GM18861 (cell line): ENCODE results near the gene SMAD7.
A peak's percentile ranks its signal among the peaks of the same experiment; 100 is the strongest.

Experiments
- ATAC-seq: cut with Tn5 transposase; IDR thresholded peaks from one replicate; pipeline ENCODE4 v1.9.1; 2021; ENCODE audit not compliant: unreplicated experiment

Gene SMAD7

GRCh38 chr18:48946329-48946835 lies 4.4 kb downstream of the SMAD7 start:
- no peak for ATAC-seq

DNA sequence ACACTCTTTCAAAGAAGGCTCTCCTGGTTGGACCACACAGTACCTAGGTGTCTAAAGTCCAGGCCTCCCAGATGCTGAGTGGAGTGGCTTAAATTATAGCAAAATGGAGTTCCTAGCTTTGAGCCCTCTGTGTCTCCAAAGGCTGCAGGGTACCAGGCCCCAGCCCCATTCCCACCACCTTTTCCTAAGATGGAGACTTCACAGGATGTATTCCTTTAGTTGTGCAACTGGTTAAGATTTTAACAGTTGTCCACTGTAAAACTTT lies 4.9 kb downstream of the SMAD7 start:
- ATAC-seq = no peak

DNA sequence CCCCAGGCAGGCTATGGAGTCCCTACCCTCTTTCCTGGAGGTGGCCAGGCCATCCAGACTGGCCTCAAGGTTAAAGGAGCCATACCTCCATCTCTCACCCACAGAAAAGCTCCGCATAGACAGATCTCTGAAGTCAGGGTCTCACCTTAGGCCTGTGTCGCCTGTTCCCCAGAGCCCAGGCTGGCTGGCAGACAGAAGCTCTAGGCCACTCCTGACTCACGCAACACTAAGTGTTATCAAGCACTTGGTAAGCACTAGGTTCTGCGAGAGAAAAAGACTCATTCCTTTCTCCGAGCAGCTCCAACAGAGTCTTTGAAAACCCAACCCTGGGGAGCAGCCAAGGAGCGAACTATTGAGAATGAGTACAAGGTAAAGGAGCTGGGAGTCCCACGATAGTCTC lies 6.1 kb downstream of the SMAD7 start:
- ATAC-seq = no peak

DNA sequence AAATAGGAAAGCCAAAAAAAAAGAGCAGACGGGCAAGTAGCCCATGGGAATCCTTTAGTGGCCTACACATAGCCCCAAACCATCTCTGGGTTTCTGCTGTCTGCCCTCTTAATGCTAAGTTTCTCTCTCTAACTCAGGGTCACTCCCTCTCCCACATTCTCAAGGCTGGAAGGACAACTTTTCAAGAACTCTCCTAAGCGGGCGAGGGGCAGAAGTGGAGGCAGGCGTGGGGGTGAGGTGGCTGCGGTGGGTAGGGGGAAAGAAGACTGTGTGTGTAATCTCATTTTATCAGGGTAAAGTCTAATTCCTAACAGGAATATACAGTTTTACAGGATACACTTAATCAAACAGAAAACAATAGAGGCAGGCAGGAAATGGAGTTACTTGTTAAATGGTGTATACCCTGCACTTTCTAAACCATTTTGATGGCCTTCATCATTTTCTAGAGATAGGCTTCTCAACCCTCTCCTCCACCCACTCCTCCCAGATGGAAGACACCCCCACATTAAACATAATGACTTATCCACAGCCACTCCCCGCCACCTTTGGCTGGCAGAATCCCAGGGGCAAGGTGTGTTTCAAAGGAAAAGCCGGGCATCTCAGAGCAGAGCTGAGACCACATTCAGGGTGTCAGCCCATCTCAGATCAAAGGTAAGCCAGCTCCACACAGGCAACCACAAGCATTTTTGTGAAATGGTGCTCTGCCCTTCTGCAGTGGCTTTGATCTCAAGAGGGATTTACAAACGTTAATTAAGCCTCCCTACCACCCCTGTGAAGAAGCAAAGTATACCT lies 6.8 kb downstream of the SMAD7 start:
- ATAC-seq = no peak

DNA sequence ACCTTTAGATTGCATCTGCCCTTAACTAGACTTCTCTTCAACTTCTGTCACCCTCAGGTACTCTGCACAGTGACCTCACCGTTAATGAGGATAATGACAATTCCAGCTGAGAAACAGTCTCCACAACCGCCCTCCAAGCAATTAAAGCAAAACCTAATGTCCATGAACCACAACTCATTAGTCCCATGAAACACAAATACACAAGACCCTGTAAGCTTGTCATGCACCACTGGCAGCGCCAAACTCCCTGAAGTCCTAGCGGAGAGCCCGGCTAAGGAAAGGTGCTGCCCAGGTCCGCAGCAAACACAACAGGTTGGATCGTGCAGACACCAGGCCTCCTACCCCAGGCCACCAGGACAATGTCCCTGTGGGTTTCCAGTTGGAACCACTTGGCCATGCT lies 7.4 kb downstream of the SMAD7 start:
- no peak for ATAC-seq

- no peak for ATAC-seq
Measured at GRCh38 chr18:48942554-48943261, 8.1 kb downstream of the SMAD7 start.

GRCh38 chr18:48942086-48942485 lies 8.7 kb downstream of the SMAD7 start:
- no peak for ATAC-seq

DNA sequence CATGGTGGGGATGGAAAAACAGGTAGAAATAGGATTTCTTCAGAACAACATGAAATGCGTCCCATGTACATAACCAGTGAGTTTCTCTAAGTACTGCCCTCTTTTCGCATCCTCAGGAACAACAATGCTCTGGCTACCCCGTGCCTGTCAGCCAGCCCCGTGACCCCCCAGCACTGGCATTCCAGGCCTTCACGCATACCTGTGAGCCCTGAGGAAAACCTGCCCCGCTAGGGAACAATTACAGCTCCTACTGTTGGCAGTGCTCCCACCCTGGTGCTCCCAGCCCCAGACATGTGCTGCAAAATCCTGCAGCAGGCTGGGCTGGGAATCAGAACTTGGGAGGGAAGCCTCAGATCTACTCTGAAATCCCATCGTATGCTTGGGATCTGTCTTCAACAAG lies 9.1 kb downstream of the SMAD7 start:
- no peak for ATAC-seq

- ATAC-seq = peak; percentile 58
Measured at GRCh38 chr18:48940854-48941611, 9.7 kb downstream of the SMAD7 start.

- ATAC-seq = no peak
Measured at GRCh38 chr18:48939205-48940097, 11.3 kb downstream of the SMAD7 start.

GRCh38 chr18:48938827-48939204 lies 11.9 kb downstream of the SMAD7 start:
- ATAC-seq = no peak

- ATAC-seq = no peak
Measured at GRCh38 chr18:48937869-48938750, 12.7 kb downstream of the SMAD7 start.

- ATAC-seq = no peak
Measured at GRCh38 chr18:48935433-48935774, 15.4 kb downstream of the SMAD7 start.

DNA sequence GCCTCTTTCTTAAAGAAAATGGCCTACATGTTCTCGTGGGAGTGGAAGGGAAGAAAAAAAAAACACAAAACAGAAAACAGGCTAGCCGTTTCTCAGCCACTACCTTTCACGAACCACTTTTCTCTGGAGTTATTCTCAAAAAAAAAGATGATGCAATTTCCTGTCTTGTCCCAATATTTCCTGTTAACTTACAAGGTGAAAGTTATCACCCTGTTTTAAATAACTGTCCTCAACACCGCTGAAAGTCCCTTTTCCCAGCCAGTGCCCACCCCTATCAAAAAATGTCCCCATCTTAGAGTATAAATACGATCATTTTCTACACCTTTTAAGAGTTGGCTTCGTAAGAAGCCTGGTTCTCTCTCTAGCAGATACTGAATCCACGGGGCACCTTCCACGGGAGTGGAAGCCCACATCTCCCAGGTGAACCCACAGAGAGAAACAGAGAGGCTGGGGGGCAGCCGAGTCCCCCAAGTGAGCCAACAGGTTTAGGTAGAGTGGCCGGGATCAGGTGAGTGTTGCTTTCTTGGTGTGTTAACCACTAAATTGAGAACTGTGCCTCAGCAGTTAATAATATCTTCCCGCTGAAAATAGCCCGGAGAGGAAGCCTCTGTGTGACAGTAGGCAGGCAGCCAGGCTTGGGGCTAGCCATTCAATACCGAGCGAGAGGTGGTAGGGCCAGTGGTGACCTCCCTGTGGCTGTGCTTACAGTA lies 15.9 kb downstream of the SMAD7 start:
- peak; percentile 32 for ATAC-seq

DNA sequence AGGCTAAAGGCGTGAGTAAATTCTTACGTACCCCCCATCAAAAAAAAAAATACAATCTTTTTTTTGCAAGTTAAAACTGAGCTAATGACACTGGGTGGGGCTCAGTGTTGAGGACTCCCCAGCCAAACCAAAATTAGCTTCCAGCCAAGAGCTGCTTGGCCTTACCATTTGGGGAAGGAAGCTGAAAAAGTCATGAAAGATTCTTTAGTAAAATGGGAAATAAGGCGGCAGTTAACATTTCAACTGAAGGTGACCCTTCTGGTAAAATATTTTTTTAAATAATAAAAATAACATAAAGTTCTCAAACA lies 16.4 kb downstream of the SMAD7 start:
- ATAC-seq = no peak

DNA sequence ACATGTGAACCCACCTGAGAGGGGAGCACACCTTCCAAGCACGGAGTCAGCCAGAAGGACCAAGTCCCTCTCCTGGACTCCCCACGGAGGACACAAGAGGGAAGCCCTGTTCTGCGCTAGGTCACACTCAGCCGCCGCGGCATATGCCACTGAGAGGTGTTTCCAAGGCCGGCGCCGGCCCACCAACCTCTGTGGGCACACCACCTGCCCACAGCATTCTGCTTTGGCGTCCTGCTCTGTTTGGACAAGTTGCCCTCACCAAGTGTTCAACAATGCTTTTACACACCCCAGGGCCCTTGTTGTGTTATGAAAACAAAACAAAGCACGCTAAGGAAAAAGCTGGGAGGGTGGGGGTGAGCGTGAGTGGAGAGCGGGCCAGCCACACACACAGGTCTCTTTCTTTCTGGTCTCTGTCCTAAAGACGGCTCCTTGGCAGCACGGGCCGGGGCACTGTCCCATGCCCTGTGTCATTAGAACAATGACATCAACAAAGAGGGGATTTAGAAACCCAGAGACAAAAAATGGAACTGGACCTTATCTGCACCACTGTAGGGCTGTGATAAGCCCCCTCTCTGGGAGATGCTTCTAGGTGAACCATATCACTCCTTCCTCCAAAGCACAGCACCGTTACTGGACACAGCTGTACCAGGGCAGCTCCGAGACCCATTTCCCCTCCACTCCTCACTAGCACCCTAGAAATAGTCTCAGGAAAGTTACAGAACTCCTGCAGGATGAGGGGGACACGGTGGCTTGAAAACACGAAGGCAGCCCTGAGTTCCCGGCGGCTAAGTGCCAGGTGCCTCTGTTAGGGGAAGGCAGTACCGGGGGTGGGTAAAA lies 17.0 kb downstream of the SMAD7 start:
- ATAC-seq = no peak

DNA sequence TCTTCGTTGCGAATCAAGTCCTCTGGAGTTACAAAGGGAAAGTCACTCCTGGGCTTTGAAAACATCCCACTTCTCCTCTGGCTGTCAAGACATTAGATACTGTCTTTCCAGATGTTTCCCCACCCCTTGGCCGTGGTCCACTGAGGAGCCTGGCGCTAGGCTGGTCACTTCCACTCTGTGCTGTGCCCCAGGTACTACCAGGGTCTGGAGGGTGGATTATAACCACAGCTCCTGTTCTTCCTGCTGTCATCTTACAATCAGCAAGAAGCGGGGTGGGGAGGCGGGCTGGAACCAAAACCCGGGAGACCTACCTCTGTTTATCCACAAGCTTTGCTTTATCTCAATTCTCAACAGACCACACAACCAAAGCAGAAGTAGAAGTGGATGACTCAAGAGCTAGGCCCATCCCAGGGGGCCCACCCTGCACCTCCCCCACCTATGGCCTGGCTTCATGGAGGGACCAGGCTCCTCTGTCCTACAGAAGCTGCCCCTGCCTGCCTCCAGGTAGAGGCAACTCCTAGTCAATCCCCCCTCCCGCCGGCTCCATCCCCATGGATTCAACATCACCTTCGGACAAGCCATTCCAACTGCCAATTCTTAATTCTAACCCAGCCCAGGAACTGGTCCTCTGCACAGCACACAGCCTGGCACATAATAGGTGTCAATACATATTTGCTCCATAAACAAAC lies 17.8 kb downstream of the SMAD7 start:
- no peak for ATAC-seq

DNA sequence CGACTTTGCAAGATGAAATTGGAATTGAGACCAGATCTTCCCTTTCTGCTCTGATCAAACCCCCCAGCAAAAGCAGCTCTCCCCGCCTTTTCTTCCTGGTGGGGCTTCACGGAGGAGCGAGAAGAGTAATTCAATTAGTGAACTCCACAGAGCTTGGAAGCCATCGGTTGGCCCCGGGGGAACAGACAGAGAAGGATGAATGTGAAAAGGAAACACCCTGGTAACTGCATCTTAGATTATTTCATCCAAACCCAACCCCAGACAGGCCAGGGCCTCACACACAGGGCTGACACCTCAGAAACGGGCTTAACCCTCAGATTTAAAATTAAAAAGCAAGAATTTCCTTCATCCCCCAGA lies 18.3 kb downstream of the SMAD7 start:
- no peak for ATAC-seq
